Measurements from ENCODE around the gene GLYATL3. TPM values are rescaled to one million over a fixed set of nuclear protein-coding genes. Genes with fewer than 3 reads are reported as not detected.

The GLYATL3 gene
- total RNA-seq, 1 donor from 2014 or later, result not detected

DNA sequence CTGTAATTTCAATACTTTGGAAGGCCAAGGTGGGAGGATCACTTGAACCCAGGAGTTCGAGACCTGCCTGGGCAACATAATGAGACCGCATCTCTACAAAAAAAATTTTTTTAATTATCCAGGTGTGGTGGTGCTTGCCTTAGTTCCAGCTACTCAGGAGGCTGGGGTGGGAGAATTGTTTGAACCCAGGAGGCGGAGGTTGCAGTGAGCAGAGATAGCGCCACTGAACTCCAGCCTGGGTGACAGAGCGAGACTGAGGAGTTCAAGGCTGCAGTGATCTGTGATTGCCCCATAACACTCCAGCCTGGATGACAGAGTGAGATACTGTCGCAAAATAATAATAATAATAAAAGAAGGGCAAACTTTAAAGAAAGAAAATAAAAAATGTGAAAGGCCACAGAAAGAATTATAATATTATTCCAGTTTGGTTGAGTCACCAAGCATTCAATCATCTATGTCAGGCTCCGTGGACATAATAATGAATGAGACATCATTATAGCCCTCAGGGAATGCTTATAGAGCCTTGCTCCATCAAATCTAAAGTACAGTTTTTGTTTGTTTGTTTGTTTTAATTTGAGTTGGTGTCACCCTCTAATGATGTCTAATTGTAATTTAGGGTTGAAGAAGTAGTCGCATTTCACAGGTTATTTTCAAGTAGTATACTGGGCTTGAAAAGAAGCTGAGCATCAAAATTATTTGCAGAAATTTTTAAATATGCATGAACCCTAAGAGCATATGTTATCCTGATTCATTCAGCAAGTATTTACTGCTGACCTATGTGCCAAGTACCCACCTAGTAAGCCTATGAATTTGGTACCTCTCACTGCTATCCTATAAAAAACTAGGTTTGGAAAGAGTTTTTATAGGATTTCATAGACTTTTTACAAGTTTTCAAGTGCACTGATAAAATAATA is 15.1 kb downstream of the GLYATL3 start:
- DNase-seq (ENCODE audit: low spot score), result no peak

DNA sequence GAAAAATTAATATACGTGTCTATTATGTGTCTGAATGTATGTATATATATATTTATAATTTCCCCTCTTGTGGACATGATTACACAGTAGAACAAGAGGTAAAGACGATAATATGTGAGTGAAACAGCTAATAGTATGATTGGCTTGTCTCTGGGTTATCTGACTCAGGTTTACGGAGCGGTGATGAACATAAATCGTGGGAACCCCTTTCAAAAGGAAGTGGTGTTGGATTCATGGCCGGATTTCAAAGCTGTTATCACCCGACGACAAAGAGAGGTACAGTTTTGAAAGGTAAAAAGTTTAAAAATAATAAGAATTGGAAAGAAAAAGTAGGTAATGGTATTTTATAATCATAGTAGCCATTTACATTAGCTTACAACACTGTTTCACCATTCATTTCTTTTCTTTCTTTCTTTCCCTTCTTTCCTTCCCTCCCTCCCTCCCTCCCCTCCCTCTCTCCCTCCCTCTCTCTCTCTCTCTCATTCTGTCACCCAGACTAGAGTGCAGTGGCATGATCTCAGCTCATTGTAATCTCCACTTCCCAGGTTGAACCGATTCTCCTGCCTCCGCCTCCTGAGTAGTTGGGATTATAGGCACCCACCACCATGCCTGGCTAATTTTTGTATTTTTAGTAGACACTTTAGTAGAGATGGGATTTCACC is 15.9 kb downstream of the GLYATL3 start:
- no peak for DNase-seq (ENCODE audit: low spot score)

DNA sequence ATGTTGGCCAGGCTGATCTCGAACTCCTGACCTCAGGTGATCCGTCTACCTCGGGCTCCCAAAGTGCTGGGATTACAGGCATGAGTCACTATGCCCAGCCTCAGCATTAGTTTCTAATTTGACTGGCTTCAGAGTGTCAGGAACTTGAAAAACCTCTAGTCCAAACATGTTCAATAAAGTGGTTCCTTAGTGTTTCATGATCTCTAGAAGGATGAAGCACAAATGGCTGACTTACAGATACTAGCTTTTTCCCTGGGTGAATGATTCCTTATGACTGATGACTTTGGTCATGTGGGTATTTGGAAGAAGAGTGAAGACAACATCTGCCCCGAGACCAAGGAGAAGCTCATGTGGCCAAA is 16.4 kb downstream of the GLYATL3 start:
- DNase-seq (ENCODE audit: low spot score), result no peak

DNA sequence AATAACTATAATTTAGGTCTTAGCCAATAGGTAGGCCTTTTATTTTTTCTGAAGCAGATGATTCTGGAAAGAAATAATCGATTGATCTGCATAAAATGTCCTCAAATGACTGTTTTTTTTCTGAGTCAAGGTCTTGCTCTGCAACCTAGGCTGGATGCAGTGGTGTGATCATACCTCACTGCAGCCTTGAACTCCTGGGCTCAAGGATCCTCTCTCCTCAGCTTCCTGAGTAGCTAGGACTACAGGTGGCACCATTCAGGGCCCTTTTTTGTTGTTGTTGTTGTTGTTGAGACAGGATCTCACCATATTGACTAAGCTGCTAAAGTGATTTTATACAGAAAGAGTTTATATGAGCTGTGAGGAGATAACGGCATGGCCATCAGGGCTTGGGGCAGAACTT is 18.2 kb downstream of the GLYATL3 start:
- no peak for DNase-seq (ENCODE audit: low spot score)

DNA sequence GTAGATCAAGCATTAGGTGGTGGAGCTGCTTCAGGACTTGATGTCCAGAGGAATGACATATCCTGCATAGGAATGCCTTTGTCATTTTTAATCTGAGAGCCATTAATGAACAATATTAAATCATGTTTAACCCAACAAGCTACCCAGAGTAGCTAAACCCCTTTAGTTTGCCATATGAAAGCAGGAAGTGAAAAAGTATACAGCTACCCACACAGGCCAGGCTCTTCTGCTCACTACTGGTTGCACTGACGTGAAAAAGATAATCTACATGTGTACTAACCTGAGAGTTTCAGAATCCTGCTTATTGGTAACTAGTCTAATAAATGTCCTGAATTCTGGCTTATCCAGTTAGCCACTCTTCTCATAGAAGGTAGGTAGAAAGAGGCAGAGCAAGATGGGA is 19.9 kb downstream of the GLYATL3 start:
- no peak for DNase-seq (ENCODE audit: low spot score)

DNA sequence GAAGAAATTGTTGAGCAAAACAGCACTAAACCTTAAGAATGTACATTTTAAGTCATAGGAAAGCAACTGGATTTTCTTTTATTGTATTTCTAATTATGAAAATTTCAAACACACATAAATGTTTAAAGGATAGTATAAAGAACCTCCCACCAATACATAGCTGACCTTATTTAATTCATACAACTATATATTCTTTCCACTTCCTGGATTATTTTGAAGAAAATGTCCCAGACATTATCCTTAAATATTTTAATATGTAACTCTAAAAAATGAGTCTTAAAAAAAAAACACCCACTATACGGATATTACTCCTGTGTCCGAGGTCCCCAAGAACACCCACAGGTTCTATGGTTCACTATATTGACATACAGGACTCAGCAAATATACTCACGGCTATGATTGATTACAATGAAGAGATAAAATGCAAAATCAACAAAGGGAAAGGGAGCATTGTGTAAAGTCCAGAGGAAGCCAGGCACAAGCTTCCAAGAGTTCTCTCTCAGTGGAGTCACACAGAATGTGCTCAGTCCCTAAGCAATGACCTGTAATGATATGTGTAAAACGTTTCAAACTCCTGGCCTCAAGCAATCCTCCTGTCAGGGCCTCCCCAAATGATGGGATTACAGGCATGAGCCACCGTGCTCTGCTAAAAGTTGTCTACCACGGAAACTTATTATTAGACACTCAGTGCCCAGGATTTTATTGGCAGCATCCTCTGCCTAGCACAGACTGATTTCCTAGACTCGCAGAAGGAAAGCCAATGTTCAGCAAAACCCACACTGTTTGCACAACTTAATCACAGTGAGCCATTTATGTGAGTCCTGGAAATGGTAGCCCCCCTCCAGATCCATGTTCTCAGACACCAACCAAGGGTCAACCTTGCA is 23.2 kb downstream of the GLYATL3 start:
- peak; percentile 33 for DNase-seq (ENCODE audit: low spot score)

DNA sequence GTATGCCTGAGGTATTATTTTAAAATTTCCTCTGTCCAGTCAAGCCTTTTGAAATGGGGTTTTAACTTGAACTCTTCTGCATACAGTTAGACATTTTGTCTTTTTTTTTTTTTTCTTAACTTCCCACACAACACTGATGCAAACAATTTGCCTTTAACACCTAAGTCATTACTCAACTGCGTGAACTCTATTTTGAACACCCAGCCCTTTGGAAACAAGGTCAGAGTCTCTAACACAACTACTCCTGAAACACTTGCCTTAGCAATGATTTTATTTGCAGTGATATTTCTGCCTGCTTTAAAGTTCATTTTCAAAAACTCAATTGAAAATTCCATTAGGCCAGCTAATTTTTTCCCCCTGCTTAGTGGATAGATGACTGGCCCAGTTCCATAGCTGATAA is 24.2 kb downstream of the GLYATL3 start:
- no peak for DNase-seq (ENCODE audit: low spot score)

DNA sequence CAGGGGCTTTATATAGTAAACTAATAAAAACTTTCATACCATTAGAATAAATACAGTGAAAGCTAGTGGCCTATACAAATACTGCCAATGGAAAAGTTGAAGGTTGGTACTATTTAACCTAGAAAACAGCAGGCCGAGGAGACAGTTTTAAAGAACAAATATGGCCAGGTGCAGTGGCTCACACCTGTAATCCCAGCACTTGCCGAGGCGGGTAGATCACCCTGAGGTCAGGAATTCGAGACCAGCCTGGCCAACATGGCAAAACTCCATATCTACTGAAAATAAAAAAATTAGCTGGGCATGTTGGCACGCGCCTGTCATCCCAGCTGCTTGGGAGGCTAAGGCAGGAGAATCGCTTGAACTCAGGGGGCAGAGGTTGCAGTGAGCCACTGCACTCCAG is 24.8 kb downstream of the GLYATL3 start:
- DNase-seq (ENCODE audit: low spot score), result no peak

DNA sequence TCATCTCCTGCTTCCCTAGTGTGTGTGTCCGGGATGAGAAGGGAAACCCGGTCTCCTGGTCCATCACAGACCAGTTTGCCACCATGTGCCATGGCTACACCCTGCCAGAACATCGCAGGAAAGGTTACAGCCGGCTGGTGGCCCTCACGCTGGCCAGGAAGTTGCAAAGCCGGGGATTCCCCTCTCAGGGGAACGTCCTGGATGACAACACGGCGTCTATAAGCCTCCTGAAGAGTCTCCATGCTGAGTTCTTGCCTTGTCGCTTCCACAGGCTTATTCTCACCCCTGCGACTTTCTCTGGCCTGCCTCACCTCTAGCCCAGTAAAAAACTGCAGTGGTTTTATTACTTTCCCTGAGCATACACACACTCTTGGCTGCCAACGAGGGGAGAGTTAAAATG is 26.9 kb downstream of the GLYATL3 start:
- no peak for DNase-seq (ENCODE audit: low spot score)

DNA sequence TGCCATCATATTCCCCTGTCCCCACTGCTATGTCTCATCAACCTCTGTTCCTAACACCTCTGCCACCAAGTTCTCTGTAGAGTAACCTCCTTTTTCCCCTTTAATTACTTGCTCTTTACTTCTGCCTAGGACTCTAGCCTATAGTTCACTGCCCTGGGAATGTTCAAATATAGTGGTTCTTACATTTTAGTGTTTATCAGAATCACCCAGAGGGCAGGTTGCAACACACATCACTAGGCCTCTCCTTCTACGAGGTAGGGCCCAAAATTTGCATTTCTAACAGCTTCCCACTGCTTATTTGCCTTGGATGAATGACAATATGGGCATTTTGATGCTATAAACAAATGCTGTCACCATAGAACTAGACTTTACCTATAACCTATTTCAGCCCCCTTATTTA is 27.6 kb downstream of the GLYATL3 start:
- no peak for DNase-seq (ENCODE audit: low spot score)

DNA sequence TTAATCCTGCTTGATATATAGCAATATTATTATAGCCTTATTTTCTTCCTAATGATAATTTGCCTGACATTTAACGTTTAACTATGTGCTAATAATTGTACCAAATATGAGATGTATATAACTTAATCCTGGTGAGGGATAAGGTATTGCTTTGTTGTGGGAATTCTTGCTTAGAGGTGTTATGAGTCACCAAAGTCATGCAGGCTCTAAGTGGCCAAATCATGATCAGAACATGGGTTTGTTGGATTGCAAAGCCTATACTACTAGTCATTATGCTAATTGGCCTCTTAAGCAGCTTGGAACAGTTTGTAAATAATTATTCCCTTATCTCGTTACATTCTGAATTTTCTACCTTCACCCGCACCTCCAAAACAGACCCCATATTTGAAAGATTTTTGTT is 28.8 kb downstream of the GLYATL3 start:
- no peak for DNase-seq (ENCODE audit: low spot score)

DNA sequence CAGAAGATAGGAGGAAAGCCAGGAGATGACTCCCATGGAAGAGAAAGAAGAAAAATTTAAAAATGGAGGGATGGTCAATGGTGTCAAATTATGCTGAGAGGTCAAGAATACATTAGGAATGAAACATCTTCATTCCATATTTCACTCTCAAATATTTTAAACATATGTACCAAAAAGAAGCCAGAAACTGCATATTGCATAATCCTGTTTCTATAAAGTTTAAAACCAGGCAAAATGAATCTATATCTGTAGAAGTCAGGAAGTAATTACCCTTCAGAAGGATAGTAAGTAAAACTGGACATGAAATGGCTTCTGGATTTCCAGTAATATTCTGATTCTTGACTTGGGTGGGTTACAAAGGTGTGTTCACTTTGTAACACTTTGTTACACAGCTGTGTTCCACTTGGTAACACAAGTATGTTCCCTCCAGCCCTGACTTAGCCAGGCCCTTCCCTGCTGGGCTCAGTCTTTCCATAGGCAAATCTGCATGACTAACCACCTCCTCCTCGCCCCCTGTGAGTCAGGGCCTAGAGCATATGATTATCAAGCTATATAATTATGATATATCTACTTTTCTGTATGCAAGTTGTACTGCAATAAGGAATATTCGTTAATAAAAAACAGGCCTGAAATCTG is 30.5 kb downstream of the GLYATL3 start:
- no peak for DNase-seq (ENCODE audit: low spot score)

DNA sequence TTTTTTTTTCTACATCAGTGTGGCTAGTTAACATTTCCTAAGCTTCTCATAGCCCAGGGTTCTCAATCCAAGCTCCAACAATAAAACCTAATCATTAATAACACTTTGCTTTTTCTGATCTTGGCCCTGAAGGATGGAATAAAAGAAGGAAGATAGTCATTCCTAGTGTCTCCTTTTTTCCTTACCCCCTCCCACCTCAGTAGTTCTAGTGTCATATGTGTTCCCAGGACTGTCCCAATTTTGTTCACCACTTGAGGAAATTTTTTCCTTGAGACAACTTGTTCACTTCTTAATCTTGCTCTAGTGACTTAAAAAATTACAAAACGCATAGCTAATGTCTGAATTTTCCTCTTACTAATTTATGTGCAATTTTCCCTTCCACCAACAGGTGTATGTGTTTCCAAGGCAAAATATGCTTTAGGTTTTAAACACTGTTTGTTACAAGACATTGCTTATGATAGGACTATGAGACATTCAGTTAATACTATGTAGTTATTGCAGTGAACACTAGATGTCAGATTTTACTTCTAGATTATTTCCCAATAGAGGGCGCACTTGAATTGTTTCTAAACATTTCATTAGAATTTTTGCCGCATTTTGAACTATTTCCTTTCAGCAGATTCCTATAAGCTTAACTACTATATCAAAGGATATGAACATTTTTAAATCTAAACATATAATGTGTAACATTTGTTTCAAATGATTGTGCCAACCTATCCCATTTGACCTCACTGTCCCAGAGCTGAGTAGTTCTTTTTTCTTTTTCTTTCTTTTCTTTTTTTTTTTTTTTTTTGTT is 32.2 kb downstream of the GLYATL3 start:
- DNase-seq (ENCODE audit: low spot score), result no peak

DNA sequence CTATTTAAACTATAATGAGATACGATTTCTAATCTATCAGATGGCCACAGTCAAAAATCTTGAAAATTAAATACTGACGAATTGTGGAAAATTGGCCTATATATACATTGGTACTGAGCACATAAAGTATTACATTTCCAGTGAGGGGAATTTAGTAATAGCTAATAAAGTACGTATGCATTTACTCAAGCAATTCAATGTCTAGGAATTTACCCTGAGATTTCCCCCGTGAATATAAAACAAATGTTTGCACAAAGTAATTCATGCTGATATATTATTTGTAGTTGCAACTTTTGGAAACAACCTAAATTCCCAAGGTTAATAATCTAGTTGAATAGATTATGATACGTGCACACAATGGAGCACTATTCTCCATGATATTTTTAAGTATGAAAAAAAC is 36.1 kb downstream of the GLYATL3 start:
- DNase-seq (ENCODE audit: low spot score), result no peak

DNA sequence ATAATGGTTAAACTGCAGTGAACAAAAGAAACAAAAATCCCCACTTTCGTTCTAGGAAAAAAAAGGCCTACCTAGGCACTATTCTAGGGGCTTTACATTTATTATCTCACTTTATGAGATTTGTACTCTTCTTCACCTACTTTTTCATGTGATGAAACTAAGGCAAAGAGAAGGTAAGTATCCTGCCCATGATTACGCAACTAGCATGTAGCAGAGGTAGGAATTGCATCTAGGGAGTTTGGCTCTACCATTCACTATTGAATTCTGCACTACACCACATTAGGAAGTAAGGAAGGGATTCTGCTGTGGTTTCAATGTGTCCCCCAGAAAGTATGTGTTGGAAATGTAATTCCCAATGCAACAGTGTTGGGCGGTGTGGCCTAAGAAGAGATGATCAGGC is 39.4 kb downstream of the GLYATL3 start:
- no peak for DNase-seq (ENCODE audit: low spot score)

DNA sequence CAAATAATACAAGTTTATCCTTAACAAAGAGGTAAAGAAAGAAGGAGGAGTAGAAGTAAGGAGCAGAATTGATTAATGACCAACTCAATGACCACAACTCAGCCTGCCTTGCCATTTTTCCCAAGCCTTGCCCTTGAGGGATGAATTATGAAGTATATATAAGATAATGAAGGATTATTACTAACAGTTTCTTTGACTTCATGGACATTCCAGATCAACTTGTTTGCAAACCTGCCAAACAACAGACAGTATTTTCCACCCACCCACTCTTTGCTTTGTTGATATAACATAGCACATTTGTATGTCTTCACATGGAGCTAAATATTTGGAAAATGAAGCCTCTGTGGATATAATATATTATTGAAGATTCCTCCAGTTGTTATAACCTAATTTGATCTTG is 40.9 kb downstream of the GLYATL3 start:
- DNase-seq (ENCODE audit: low spot score), result no peak

DNA sequence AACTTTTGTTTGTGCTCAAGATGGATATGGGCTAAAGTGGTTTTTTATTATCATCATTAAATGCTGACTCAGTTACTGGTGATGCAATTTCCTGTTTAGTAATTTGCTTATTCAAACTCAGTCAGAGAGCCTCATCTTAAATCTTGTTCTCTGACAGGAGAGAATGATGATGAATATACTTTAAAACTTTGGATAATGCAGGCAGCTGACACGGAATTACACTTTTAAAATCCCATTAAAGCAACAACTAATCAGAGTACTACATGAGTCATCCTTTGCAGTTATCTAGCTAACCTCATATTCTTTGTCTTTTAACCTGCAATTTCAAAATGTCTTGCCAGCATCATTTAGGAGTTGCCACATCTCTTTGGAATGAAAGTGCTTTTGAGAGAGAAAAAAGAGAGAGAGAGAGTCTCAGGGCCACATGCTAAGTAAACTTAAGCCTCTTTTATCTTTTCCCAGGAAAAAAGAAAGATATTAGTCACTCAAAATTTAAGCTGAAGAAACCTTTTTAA is 41.5 kb downstream of the GLYATL3 start:
- no peak for DNase-seq (ENCODE audit: low spot score)

DNA sequence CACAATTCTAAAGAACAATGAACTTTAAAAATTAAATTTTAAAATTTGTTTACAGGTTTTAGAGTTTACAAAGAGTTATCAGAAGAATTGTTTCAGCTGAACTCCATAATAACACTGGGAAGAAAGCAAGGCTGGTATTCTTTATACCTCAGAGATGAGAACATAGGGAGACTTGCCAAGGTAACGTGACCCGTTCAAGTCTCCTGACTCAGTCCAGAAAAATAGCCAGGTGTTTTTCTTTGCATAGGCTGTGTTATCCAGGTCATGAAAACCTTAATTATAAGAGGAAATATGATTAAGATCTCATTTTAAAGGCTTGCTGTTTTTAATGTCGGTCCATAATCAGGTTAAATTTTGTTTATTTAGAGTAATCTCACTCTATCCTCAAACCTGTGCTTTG is 42.2 kb downstream of the GLYATL3 start:
- DNase-seq (ENCODE audit: low spot score), result peak; percentile 56

DNA sequence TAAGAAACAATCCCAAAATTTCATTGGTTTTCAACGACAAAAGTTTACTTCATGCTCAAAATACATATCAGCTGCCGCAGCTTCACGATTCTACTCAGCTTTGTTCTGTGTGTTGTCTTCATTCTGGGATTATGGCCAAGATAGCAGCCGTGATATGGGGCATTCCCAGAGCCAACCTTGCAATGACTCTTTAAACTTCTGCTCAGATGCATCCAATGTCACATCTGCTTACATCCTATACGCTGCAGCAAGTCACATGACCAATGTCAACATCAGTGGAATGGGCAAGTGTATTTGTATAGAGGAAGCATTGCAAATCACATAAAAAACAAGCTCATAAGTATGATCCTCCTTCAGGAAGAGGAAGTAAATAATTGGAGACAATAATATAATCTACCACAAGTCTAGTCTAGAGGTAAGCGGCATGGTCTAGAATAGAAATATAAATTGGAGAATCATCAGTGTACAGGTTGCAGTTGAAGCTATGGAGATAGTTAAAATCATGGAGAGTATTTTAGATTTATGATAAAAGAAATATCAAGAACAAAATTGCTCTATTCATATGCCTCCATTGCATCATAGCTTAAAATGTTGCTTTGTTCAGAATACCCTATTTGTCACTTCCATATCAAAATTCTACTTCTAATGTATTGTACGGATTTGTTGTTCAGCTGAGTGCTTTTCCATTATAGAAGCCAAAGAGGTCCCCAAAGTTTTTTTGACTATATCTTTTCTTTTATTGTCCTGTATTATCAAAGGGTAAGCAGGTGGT is 43.5 kb downstream of the GLYATL3 start:
- no peak for DNase-seq (ENCODE audit: low spot score)

DNA sequence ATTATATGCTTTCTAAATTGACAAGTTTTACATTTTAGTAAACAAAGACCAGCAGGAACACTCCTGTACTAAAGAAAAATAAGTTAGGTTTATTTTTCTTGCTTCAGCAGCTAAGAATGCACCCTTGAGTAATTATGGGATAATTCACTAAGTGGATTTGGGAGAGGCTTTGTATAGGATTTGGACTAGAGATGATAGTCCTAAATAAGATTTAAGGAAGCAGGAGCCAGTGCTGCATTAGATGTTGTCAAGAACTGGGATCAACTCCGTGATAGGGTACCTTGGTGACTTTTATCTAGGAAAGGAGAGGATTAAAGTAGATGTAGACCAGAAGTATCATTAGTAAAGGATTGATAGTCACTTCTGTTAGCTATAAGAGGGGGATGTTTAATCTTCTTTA is 46.6 kb downstream of the GLYATL3 start:
- DNase-seq (ENCODE audit: low spot score), result no peak
